Spinal cord (tissue), 10 donors: ENCODE measurements around the gene DNAJC19. TPM values are rescaled to one million over a fixed set of nuclear protein-coding genes. Genes with fewer than 3 reads are reported as not detected.
"Not testable (repeated sequence)": the region's sequence is repeated elsewhere in the genome, so short reads cannot be mapped to it uniquely, and the experiment has no call there.

Source experiments
- DNase-seq, 6 donors: peaks; one replicate each; pipeline versions ENCODE4 v3.0.0 to v3.0.0-alpha.2; 2013 to 2015; ENCODE audit warnings: low spot score in 6 of 6, low read depth in 4 of 6
- H3K27ac ChIP-seq: one replicate; pipeline ENCODE4 v1.5.1; 2013; ENCODE audit warnings: low read depth, low read length, control low read depth
- H3K27me3 ChIP-seq: one replicate; pipeline ENCODE4 v1.6.1; 2013; ENCODE audit warnings: low read length; ENCODE audit not compliant: control insufficient read depth, insufficient read depth
- H3K36me3 ChIP-seq: one replicate; pipeline ENCODE4 v1.6.1; 2013; ENCODE audit warnings: low read length; ENCODE audit not compliant: control insufficient read depth, insufficient read depth
- H3K4me1 ChIP-seq: one replicate; pipeline ENCODE4 v1.6.1; 2013; ENCODE audit warnings: low read length; ENCODE audit not compliant: control insufficient read depth, insufficient read depth
- H3K4me3 ChIP-seq: one replicate; pipeline ENCODE4 v1.5.1; 2013; ENCODE audit warnings: low read depth, low read length, control low read depth
- H3K9me3 ChIP-seq: one replicate; pipeline ENCODE4 v1.6.1; 2013; ENCODE audit warnings: low read length; ENCODE audit not compliant: control insufficient read depth, insufficient read depth
- WGBS: methylation state at CpG from one replicate; pipeline ENCODE4 v1.1.5; 2013; ENCODE audit warnings: missing lambda C conversion rate; ENCODE audit not compliant: insufficient coverage; 5-methylcytosine and 5-hydroxymethylcytosine counted together
- polyA plus RNA-seq, 2 donors: library from polyadenylated mRNA; unstranded; fragments of 120-200 nt; gene quantifications; one replicate each; pipeline ENCODE4 v1.2.1, GENCODE V29; 2013; ENCODE audit not compliant: insufficient read length in 2 of 2
- total RNA-seq, 2 donors: library from RNA; depleted of rRNA in 1 of 2; stranded (reverse); fragments of 120-200 nt in 1 of 2; fragments of >200 nt in 1 of 2; gene quantifications; one replicate each; pipeline versions ENCODE4 v1.2.3 to v1.2.4, GENCODE V29; 2013 to 2014
- donor health status: healthy.

Gene DNAJC19
- total and polyA plus RNA-seq, 4 donors, result 40.1 to 56.7 (median 48.9) TPM

GRCh38 chr3:181002331-181002730 is 12.8 kb upstream of the DNAJC19 start:
- 89% methylated on average over 2 of the region's 4 CpGs for WGBS

GRCh38 chr3:180996415-180996932 is 6.9 kb upstream of the DNAJC19 start:
- Histone ChIP-seq H3K27me3 (no peaks in the 10 kb centered on the region), H3K27ac (no peak overlapping the region), H3K4me1 (no peaks in the 10 kb centered on the region), H3K36me3 (no peaks in the 10 kb centered on the region), H3K9me3 (no peaks in the 10 kb centered on the region), H3K4me3 (no peak overlapping the region)
- WGBS, result 83% methylated on average over 2 of the region's 2 CpGs
- no peak for DNase-seq

More at GRCh38 chr3:181002331-181002730, 12.8 kb upstream of the DNAJC19 start:
- H3K27ac ChIP-seq, H3K36me3 ChIP-seq, H3K9me3 ChIP-seq, H3K4me1 ChIP-seq, H3K4me3 ChIP-seq, DNase-seq, H3K27me3 ChIP-seq: not testable (repeated sequence)

GRCh38 chr3:180990505-180990904 is 969 bp upstream of the DNAJC19 start:
- no CpG with 5 or more reads among the region's 2 CpGs for WGBS
- peak overlapping the region; percentile 74 for H3K4me3 ChIP-seq
- H3K36me3 ChIP-seq, result peaks cover 4% of the 10 kb centered on the region
- no peak for DNase-seq
- H3K27me3 ChIP-seq, result no peaks in the 10 kb centered on the region
- H3K27ac ChIP-seq, result no peak overlapping the region
- no peaks in the 10 kb centered on the region for H3K9me3 ChIP-seq
- H3K4me1 ChIP-seq, result peaks cover 5% of the 10 kb centered on the region

- no peak for DNase-seq
- no CpG with 5 or more reads among the region's 2 CpGs for WGBS
- Histone ChIP-seq H3K27me3 (no peaks in the 10 kb centered on the region), H3K4me3 (no peak overlapping the region), H3K36me3 (peaks cover 4% of the 10 kb centered on the region), H3K9me3 (no peaks in the 10 kb centered on the region), H3K27ac (no peak overlapping the region), H3K4me1 (peaks cover 5% of the 10 kb centered on the region)
These were observed 2.2 kb downstream of the DNAJC19 start for GRCh38 chr3:180987344-180987743.

- H3K9me3 ChIP-seq, H3K4me3 ChIP-seq, H3K27ac ChIP-seq, H3K27me3 ChIP-seq, DNase-seq, H3K4me1 ChIP-seq, H3K36me3 ChIP-seq: not testable (repeated sequence)
- WGBS, result 96% methylated on average over 10 of the region's 10 CpGs
These were observed 3.2 kb downstream of the DNAJC19 start for GRCh38 chr3:180986366-180986765.

GRCh38 chr3:180983136-180983535 is 6.4 kb downstream of the DNAJC19 start:
- Histone ChIP-seq H3K9me3 (no peaks in the 10 kb centered on the region), H3K4me1 (no peaks in the 10 kb centered on the region), H3K4me3 (no peak overlapping the region), H3K27me3 (no peaks in the 10 kb centered on the region), H3K27ac (no peak overlapping the region), H3K36me3 (peaks cover 4% of the 10 kb centered on the region)
- DNase-seq, result no peak
- 100% methylated on average over 1 of the region's 2 CpGs for WGBS

GRCh38 chr3:180981912-180982311 is 7.6 kb downstream of the DNAJC19 start:
- no CpG with 5 or more reads among the region's 2 CpGs for WGBS
- no peak overlapping the region for H3K27ac ChIP-seq
- no peak for DNase-seq

GRCh38 chr3:180980611-180981010 is 8.9 kb downstream of the DNAJC19 start:
- Histone ChIP-seq H3K4me1 (no peaks in the 10 kb centered on the region), H3K27me3 (no peaks in the 10 kb centered on the region), H3K9me3 (no peaks in the 10 kb centered on the region), H3K36me3 (no peaks in the 10 kb centered on the region), H3K4me3 (no peak overlapping the region), H3K27ac (no peak overlapping the region)
- no peak for DNase-seq

More at GRCh38 chr3:180981912-180982311, 7.6 kb downstream of the DNAJC19 start:
- Histone ChIP-seq H3K9me3 (no peaks in the 10 kb centered on the region), H3K36me3 (peaks cover 4% of the 10 kb centered on the region), H3K4me3 (no peak overlapping the region), H3K4me1 (no peaks in the 10 kb centered on the region), H3K27me3 (no peaks in the 10 kb centered on the region)

- H3K4me3 ChIP-seq, result no peak overlapping the region
- no peak for DNase-seq
- no peaks in the 10 kb centered on the region for H3K36me3 ChIP-seq
- no peak overlapping the region for H3K27ac ChIP-seq
- no peaks in the 10 kb centered on the region for H3K27me3 ChIP-seq
- no peaks in the 10 kb centered on the region for H3K4me1 ChIP-seq
- no peaks in the 10 kb centered on the region for H3K9me3 ChIP-seq
These were observed 9.6 kb downstream of the DNAJC19 start for GRCh38 chr3:180979961-180980360.

GRCh38 chr3:180977498-180977897 is 12.0 kb downstream of the DNAJC19 start:
- Histone ChIP-seq H3K4me3 (no peak overlapping the region), H3K27me3 (no peaks in the 10 kb centered on the region), H3K9me3 (no peaks in the 10 kb centered on the region), H3K36me3 (peaks cover 1% of the 10 kb centered on the region), H3K27ac (no peak overlapping the region), H3K4me1 (no peaks in the 10 kb centered on the region)
- DNase-seq, result no peak
